Islet precursor cell (in vitro differentiated cells): Measurements from ENCODE around the gene BRD1.

ENCODE experiments used
- DNase-seq: peaks from one replicate; pipeline ENCODE4 v3.0.0-alpha.2; 2018

The BRD1 gene

GRCh38 chr22:49800408-49801238, 27.1 kb downstream of the BRD1 start:
- no peak for DNase-seq

DNA sequence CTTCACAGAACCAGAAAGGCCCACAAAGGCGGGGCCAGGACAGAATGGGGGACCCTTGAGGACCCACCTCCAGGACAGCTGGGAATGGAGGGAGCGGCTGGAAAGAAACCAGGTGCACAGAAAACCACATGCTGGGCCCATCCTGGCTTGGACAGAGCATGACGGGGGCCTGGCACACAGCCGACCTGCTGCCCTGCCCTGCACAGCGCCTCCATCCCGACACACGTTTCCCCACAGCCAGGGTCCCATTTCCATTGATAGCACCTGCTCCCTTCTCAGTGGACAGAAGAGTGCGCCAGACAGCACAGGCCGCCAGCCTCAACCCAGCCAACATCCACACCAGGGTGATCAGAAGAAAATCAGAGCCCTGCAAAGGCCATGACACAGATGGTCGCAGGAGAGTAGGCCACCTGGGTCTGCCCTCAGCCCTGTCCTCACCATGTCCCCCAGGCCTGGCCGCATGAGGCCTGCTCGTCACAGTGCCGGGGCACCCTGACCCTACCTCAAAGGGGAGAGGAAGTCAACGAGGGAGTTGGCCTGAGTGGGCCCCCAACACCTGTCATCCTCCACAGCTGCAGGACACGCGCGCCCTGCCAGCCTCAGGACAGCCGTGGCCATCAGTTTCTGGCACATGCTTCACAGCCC, 28.1 kb downstream of the BRD1 start:
- no peak for DNase-seq

DNA sequence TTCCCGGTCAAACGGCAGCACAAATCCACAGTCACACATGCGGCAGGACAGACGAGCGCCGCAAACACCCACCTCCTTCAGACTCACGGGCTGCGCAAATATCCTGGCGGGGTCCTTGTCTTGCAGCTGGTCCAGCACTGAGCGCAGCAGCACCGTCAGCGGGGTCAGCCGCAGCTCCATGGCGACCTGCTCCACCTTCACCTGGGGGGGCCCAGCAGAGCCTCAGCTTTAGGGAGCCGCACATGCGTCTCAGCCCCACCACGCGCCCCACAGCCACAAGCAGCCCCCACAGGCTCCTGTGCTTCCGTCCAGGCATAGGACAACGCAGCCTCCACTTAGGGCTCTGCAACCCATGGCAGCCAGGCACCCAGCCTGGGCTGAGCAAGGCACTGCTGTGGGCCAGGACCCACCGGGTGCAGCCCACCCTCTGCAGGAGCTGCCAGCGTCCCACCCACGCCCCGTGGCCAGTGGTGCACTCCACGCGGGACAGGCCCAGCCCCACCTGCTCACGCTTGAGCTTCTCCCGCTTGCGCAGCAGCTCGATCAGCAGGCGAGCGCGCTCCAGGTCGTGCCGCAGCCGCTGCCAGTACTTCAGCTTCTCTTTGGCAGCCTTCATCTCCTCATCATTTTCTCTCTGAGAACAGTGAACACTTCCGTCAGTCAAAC, 29.1 kb downstream of the BRD1 start:
- DNase-seq = no peak

DNA sequence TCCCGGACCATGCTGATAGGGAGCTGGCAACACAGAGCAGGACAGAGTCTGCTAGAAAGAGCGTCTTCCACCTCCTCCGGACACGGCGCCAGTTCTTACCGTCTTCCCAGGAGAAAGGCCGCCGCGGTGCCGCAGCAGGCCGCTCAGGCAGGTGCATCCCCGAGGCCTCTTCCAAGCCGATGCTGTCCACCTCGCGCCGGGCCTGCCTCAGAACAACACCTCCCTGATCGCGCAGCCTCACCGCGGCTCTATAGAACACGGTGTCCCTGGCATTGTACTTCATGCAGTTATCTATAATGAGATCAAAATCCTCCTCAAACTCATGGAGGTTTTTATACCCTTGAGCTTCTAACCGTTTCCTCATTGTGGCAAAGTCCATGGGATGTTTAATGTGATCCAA, 30.0 kb downstream of the BRD1 start:
- DNase-seq = no peak

DNA sequence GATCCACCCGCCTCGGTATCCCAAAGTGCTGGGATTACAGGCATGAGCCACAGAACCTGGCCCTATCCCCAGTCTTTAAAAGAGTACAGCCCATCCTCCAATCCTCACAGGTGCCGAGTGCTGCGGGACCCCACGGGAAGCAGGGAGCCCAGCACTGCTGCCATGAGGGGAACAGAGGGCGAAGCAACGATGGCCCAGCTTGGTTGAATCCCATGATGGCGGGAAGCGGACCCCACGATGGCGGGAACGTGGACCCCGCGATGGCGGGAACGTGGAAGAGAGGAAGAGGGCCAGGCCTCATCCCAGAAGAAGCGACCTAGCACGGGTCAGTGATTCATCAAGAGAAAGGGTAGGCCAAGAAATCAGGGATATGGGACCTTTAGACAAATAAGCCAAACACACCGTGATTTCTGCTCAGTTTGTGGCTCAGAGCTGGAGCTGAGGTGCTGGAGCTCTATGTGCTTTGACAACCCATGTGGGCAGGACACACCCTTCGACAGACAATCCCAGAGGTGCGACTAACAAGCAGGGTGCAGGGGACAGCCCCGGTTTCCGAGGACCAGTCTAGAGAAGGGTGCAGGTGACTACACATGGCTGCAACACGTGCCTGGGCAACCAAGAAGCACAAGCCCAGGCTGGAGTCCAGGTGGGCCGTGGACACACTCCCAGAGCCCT, 30.9 kb downstream of the BRD1 start:
- DNase-seq = no peak

DNA sequence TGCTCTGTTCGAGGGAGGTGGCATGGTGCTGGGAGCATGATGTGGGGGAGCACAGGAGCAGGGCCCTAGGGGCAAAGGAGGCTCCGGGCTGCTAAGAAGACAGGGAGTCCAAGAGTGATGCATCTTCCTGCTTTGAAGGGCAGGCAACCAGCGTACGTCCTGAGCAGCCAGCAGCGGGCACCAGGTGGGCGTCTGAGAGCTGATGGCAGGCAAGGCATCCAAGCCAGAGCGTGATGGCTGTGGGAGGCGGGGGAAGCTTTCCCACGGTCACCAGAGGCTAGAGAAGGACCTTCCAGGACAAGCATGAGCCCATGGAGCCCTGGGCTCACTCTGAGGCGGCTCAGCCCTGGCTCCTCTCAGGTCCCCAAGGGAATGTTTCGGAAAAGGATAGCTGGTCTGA, 32.2 kb downstream of the BRD1 start:
- no peak for DNase-seq

DNA sequence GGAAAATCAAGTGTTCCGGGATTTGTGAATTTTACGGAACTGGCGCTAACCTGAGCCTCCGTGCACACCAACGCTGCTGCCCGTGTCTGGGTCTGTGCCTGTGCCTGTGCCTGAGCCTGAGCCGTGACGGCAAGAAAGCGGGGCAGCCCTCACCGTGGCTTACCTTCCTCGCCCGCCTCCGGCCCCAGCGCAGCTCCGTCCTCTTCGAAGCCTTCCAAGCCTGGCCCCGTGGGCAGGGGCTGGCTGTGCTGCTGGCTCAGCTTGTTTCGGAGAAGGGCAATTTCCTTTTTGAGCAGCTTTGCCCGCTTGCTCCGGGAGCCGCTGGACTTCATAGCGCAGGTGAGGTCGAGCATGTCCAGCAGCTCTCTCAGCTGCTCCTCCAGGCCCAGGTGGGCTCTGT, 33.8 kb downstream of the BRD1 start:
- no peak for DNase-seq

GRCh38 chr22:49793296-49793695, 34.4 kb downstream of the BRD1 start:
- DNase-seq = no peak

- DNase-seq = no peak
Measured at GRCh38 chr22:49792107-49792506, 35.6 kb downstream of the BRD1 start.

DNA sequence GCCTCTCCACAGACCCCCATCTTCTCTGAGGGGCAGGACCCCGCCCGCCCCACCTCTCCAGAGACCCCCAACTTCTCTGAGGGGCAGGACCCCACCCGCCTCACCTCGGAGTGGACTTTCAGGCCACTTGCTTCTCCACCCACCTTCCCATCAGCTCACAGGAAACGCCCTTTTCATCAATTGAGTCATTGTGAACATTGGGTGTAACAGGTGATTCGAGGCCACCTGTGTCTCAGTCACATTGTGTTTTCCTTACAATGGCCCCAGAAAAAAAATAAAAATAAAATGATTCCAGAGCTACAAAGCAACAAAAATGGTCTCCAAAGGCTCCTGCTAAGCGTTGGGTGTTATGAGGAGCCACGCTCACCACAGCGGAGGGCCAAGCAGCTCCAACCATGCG, 36.0 kb downstream of the BRD1 start:
- DNase-seq = no peak

DNA sequence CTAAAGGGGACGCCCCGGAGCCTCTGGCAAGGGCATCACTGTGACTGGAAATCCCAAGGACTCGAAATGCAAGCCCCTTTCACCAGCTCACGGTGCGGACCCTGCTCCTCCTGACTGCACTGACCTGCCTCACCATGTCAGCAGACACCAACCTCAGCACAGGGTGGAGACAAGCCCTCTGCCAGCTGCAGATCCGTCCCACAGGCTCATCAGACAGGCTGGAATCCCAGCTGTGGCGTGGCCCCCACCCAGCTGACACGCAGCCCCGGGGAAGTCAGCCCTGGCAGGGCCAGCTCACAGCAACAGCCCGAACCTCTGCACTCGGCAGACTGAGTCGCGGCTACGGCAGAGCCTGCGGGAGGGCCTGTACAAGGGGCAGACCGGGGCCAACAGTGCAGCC, 36.8 kb downstream of the BRD1 start:
- DNase-seq = no peak

DNA sequence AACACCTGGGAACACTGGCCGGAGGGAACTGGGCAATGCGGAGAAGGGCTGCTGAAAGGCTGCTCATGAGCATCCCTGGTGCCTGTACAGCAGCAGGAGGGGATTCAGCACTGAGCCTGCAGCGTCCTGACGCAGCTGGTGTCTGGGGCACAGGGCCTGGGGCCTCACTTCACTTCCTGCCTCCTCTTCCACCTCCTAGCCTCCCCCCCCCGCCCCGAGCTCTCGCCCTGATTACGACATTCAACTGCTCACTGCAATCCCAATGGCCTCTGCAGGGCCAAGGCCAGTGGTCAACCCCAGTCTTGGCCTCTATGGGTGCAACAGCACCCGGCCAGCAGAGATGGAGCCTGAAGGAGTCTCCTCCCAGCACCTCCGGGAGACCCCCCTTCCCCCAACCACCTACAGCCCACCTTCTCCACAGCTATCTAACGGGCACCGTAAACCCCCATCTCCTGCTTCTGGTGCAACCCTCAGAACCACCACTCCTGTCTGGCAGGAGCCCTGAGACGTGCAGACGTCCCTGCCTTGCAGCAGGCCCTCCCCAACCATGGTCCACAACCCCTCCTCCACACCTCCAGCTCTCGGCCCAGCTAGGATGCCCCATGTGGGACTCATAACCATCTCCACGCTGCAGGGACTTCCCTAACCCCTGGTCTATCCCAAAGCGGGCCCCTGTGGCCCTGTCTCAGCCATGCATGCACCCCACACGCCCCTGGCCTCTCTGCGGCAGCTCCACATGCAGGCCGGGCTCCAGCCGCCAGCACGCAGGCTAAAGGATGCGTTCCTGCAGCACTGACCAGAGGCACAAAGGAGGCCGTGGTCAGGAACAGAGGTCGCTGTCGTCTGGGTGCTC, 38.2 kb downstream of the BRD1 start:
- DNase-seq = no peak

- no peak for DNase-seq
Measured at GRCh38 chr22:49788504-49788903, 39.2 kb downstream of the BRD1 start.

DNA sequence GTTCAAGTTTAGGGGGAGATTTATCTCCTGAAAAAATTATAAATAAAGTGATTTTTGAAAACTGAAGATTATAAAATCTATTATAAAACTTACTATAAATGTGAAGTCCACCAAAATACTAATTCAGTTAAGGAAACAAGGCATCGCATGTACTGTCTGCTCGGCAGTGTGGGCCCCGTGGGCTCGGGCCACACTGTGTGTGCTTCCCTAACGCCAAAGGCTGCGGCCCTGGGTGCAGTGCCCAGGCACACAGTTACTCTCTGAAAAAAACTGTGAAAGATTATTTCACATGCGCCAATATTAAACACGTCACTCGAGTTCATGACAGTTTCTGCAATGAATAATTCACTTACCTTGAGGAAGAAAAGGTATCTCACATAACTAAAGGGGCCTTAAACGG, 39.8 kb downstream of the BRD1 start:
- no peak for DNase-seq

DNA sequence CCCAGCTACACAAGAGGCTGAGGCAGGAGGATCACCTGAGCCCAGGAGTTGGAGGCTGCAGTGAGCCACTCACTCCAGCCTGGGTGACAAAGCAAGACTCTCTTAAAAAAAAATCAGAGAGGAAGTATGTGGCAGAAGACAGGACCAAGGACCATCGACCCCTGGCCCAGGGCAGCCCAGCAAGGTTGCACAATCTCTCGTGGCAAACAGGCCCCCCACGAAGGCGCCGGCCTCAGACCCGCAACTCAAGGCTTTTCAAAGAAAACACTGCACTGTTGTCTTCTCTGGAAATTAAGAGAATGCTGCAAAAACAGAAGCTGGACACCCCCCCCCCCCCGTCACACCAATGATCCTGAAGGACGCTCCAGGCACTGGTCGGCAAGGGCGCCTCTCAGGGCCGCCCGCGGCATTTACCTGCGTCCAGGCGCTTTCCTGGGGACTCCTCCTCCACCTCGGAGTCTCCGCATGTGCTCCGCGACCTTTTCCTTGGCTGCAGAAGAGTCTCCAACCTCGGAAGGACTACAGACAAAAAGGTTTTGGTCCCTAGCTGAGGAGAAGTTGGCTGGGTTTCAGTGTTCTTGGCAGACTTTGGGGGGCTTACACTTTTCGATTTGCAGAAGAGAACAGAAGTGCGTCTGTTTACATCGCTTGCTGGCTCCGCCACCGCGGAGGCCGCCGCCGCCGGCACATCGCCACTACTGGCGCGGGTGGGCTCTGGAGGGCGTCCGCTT, 40.5 kb downstream of the BRD1 start:
- DNase-seq = no peak

GRCh38 chr22:49785841-49786471, 41.7 kb downstream of the BRD1 start:
- no peak for DNase-seq

DNA sequence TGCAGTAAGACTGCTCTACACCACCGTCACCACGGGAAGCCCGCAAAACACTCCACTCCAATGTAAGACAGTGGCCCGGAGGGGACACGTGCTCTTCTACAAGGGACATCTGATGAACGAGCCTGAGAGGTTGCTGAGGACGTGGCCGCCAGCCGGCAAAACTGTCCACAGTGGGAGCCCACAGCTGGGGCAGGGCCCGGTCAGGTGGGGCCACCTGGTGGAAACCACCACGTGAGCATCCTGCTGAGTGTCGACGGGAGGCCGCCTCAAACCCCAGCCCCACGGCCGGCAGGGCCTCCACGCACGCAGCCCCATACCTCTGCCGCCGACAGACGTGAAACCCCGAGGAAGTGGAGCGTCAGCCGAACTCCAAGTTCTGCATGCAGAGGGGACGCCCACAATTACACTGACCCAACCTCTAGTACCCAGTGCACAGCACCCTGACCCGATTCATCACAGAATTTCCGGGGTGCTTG, 42.6 kb downstream of the BRD1 start:
- DNase-seq = no peak

DNA sequence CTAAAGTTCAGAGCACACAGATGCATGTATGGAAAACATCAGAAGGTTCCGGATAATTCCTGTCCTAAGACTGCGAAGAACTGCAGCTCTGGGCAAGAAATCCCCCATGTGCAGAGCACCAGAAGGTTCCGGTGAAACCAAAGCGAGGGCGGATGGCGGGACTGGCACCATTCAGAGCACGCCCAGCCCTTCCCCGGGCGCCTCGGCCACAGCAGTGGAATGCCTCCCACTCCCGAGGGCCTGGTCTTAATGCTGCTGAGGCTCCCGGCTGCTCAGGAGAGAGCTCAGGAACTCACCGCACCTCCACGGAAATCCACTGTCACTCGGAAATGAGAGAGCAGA, 43.1 kb downstream of the BRD1 start:
- DNase-seq = no peak

DNA sequence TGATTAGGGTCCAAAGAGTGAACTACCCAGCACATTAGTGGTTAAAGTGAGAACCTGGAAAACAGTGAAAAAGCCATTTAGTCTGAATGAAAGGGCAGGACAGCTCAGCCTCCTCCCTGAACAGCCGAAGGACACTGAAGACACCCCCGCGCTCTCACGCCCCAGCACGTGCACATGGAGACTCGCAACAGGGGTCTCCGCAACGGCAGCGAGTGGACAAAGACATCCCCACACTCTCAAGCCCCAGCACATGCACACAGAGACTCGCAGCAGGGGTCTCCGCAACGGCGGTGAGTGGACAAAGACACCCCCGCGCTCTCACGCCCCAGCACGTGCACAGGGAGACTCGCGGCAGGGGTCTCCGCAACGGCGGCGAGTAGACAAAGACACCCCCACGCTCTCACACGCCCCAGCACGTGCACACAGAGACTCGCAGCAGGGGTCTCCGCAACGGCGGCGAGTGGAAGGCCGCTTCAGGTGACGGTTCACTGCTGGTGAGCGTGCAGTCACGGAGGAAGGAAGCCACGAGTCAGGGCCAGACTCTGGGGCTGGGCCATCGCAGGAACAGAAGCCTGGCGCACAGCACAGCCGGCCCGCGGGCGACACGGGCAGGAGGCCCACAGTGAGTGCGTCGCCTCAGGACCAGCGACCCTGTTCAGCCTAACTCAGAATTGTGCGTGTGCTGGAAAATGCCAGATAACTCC, 43.6 kb downstream of the BRD1 start:
- no peak for DNase-seq

GRCh38 chr22:49783036-49783746, 44.5 kb downstream of the BRD1 start:
- no peak for DNase-seq
